ENCODE results near the gene PKIB.

GRCh38 chr6:122755901-122756300 lies 145.7 kb downstream of the PKIB start:
- no peak for TF ChIP-seq POLR2A (IDR thresholded peaks at IDR 0.05; ENCODE audit: low read length)
- no peak for TF ChIP-seq GATA1 (IDR thresholded peaks at IDR 0.05; ENCODE audit: low read depth, low read length)

All from erythroblast (primary cell).